Mucosa of rectum (tissue), 2 donors: ENCODE results near the gene SYT15.

Source experiments
- H3K27ac ChIP-seq, 2 donors: one replicate each; pipeline ENCODE4 v1.7.0; 2013; ENCODE audit warnings: inconsistent platforms in 2 of 2, low read depth in 2 of 2, low read length in 2 of 2
- H3K27me3 ChIP-seq, 2 donors: one replicate each; pipeline ENCODE4 v1.7.0; 2013; ENCODE audit warnings: low read length in 2 of 2; ENCODE audit not compliant: control insufficient read depth in 2 of 2, insufficient read depth in 2 of 2
- H3K36me3 ChIP-seq, 2 donors: one replicate each; pipeline ENCODE4 v1.7.0; 2013; ENCODE audit warnings: low read length in 2 of 2; ENCODE audit not compliant: control insufficient read depth in 2 of 2, insufficient read depth in 2 of 2
- H3K4me1 ChIP-seq, 2 donors: one replicate each; pipeline ENCODE4 v1.7.0; 2013; ENCODE audit warnings: low read length in 2 of 2, mild to moderate bottlenecking in 1 of 2; ENCODE audit not compliant: control insufficient read depth in 2 of 2, insufficient read depth in 2 of 2
- H3K4me3 ChIP-seq, 2 donors: one replicate each; pipeline ENCODE4 v1.7.0; 2013; ENCODE audit warnings: low read length in 2 of 2
- H3K9ac ChIP-seq, 2 donors: one replicate each; pipeline ENCODE4 v1.7.0; 2013; ENCODE audit warnings: low read length in 2 of 2, low read depth in 1 of 2, mild to moderate bottlenecking in 1 of 2
- H3K9me3 ChIP-seq, 2 donors: one replicate each; pipeline ENCODE4 v1.7.0; 2013; ENCODE audit warnings: low read length in 2 of 2; ENCODE audit not compliant: control insufficient read depth in 2 of 2
- donor health status: healthy.
- donor health status: Normal muscosa, but diverticular disease.

Gene SYT15

DNA sequence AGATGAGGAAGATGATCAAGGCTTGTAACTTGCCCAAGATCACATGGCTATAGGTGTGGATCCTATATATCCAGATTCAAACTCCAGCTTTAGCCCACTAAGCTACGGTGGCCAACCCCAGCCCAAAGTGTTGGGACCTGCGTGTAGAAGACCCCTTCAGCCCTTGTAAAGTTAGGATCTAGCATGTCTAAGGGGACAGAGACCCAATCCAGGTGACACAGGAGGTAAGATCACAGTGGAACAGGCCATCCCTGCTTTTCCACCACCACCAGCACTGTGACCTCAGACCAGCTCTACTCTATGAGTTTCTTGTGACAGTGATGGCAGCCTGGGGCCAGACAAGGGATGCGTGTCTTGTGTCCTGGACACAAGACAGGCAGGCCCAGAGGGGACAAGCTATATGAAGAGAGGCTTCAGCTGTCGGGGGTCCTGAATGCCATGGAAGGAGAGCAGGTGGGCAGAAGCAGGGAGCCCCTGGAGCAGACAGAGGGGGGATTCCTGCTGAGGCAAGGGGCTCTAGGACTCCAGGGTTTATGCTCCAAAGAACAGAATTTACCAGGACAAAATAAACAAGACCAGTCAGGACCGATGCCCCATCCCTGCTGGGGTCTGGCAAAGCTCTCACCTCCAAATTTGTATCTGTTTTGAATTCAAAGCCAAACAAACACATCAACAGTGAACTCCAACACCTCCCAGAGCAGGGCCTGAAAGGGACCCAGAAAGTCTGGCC is 32.9 kb upstream of the SYT15 start:
- no peak overlapping the region for H3K4me3 ChIP-seq
- no peaks in the 10 kb centered on the region for H3K27me3 ChIP-seq
- no peak overlapping the region for H3K27ac ChIP-seq
- peaks cover 0 to 7% of the 10 kb centered on the region in 2 donors for H3K36me3 ChIP-seq
- no peaks in the 10 kb centered on the region for H3K9me3 ChIP-seq
- no peak overlapping the region for H3K9ac ChIP-seq
- peaks cover 0 to 11% of the 10 kb centered on the region in 2 donors for H3K4me1 ChIP-seq

DNA sequence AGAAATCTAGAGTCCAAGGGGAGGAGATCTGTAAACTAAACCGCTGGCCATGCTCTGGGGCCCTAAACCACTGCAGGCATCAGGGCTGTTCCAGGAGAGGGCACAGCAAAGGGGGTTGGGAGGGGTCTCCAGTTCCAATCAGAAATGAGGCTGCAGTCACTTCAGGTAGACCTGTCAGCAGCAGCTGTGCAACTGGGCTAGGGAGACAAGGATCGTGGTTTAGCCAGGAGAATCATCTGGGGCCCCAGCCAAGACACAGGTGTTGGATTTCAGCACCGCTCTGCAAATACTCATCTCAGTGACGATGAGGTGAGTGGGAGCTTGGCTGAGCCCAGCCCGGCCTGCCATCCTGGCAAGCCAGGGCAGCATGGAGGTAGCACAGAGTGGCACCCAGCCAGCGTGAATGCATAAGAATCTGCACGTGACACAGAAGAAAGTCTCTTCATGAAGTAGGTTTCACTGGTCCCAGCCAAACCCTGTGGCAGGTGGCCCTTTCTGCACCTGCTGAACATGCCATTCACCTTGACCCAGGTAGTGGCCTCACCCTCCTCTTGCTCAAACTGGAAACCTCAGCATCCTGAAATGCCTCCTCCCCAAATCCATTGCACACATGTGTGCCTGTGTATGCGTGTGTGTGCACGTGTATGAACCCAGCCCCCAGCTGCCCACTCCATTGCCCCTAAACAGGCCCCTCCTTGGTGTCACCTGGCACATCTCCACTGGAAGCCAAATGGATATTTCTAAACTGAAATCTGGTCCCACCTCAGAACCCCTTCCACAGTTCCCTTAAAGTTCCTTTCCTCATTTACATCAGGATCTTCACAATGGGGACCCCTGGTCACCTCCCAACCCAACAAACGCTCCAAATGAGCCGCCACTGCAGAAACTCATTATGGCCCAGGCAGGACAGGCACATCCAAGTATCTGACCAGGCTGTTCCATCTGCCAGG is 32.1 kb upstream of the SYT15 start:
- Histone ChIP-seq H3K4me3 (no peak overlapping the region), H3K9me3 (no peaks in the 10 kb centered on the region), H3K27ac (no peak overlapping the region), H3K9ac (no peak overlapping the region), H3K4me1 (peaks cover 0 to 12% of the 10 kb centered on the region in 2 donors), H3K36me3 (peaks cover 0 to 11% of the 10 kb centered on the region in 2 donors), H3K27me3 (no peaks in the 10 kb centered on the region)

DNA sequence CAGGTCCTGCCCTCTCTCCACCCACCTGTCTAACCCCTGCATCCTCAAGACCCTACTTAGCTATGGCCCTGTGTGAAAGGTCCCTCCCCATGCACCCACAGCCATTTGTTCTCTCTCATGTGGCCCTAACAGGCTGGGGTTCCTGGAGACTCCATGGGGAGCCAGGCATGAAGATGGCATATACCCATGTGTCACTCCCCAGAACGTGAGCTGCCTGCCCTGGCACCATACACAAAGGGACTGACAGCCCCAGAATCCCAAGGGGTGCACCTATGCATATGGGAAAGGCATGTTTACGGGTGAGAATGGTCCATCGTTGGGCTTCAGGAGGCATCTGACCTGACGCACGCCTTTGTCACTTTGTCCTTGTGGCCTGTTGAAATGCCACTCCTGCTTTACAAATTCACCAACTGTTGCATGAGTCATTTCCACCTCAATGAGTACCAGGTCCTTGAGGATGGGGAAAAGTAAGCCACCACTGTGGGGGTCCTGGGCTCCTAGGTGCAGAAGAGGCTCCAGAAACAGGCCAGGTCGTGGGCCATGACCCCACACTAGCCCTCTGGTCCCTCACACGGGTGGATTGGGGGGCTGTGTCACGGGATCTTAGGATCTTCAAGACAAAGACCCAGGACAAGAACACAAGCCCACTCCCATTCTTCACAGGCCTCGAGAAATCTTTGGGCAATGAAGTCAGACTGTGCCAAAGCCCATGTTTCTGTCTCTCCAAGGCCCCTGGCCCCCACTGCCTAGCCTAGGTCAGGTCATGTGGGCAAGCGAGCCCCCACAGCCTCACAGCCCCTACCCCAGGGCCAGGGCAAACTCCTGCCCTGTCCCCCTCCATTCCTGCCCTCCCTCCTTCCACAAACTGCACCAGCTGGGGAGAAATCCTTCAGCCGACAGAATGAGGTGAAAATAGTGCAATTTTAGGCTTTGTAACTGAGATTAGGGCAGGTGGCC is 31.1 kb upstream of the SYT15 start:
- H3K27ac ChIP-seq = no peak overlapping the region
- H3K4me1 ChIP-seq = peaks cover 0 to 22% of the 10 kb centered on the region in 2 donors
- no peaks in the 10 kb centered on the region for H3K9me3 ChIP-seq
- H3K9ac ChIP-seq = no peak overlapping the region
- no peaks in the 10 kb centered on the region for H3K27me3 ChIP-seq
- H3K4me3 ChIP-seq = no peak overlapping the region
- H3K36me3 ChIP-seq = peaks cover 0 to 11% of the 10 kb centered on the region in 2 donors

DNA sequence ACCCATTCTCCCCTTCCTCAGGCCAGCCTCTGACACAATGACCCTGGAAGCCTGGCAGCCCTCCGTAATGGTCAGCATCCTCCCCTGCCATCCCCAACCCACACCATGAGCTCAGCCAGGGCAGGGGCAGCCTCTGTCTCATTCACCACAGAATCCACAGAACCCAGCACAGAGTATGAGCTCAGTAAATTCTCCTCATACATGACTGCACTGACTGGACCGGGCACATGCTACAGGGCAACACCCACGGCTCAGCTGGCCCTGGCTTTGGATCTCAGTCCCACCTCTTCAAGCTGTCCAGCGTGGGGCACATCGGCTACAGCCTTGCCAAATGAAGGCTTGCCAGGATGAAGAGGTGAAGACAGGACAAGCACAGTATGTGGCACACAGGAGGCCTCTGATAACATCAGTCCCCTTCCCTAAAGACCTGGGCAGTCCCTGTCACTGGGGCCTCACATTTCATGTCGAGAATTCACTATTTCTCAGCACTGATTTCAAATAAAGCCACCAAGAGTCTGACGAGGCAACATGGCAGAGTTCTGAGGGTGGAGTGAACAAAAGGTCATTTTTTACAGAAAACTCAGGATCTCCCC is 30.3 kb upstream of the SYT15 start:
- H3K27me3 ChIP-seq = no peaks in the 10 kb centered on the region
- H3K36me3 ChIP-seq = peaks cover 0 to 11% of the 10 kb centered on the region in 2 donors
- H3K9me3 ChIP-seq = no peaks in the 10 kb centered on the region
- no peak overlapping the region for H3K27ac ChIP-seq
- H3K4me3 ChIP-seq = no peak overlapping the region
- no peak overlapping the region for H3K9ac ChIP-seq
- peaks cover 0 to 29% of the 10 kb centered on the region in 2 donors for H3K4me1 ChIP-seq

DNA sequence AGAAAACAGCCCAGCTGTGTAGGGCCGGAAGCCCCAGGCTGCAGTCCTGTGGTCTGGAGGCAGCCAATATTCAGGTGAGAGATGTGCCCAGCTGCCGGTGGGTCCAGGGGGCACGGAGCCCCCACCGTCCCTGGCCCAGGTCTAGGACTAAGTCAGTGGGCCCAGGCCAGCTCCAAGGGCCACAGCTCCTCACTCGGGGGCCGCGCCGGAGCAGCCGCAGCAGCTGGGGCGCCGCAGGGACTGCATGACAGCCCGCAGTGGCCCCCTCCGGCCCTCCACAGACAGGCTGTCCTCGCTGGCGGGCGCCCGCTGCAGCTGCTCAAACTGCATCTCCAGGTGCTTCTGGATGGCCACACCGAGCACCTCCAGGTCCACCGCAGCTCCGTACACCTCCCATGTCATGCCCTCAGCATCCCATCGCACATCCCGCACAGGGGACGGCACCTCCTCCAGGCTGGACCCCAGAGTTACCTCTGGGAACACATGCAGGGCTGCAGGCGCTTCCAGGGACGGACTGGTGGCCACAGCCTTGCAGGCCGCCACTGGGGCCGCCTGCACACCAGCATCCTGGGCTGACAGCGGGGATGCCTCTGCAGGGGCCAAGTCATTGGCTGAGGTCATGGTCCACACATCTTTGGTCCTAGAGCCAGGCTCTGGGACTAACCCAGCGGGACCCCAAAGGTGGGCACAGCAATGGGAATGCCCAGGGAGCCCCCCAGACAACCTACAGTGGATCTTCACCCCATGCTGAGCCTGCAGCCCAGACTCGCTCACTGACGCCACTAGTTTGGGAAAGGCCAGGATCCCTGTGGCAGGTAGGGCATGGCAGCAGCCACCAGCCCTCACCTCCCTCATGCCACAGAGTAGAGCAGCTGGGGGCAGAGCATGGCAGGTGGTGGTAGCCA is 29.5 kb upstream of the SYT15 start:
- H3K9ac ChIP-seq = no peak overlapping the region
- no peak overlapping the region for H3K4me3 ChIP-seq
- H3K27me3 ChIP-seq = no peaks in the 10 kb centered on the region
- peaks cover 0 to 11% of the 10 kb centered on the region in 2 donors for H3K36me3 ChIP-seq
- H3K27ac ChIP-seq = no peak overlapping the region
- H3K4me1 ChIP-seq = peaks cover 0 to 29% of the 10 kb centered on the region in 2 donors
- H3K9me3 ChIP-seq = no peaks in the 10 kb centered on the region

DNA sequence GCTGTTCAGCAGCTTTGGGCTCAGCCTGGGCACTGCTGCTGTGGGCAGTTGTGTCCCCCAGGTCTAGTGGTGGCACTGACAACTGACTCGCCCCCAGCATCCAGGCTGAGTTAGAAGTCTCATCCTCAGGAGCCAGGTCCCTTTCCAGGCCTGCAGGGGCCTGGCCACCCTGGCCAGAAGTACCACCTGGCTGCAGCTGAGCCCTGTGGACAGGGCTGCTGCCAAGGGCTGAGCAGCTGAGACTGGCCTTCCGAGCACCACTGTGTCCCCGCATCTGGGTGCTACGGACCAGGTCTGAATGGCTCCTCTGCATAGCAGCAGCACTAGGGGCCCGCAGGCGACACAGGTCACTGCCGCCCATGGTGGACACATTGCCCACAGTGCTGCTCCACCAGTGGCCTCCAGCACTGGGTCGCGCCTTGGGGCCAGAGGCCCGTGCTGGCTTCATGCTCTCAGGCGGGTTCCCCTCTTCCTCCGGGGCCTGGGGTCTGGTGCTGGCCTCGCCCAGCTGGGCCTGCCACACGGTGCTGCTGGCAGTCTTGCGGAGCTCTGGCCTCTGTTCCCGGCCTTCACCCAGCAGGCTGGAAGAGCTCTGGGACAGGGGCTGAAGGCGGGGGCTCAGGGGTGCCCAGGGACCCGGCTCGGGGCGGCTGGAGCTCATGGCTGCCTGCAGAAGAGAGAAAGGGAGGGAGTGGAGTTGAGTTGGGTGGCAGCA is 28.7 kb upstream of the SYT15 start:
- Histone ChIP-seq H3K36me3 (peaks cover 0 to 11% of the 10 kb centered on the region in 2 donors), H3K4me1 (peaks cover 0 to 23% of the 10 kb centered on the region in 2 donors), H3K4me3 (no peak overlapping the region), H3K27ac (no peak overlapping the region), H3K9me3 (no peaks in the 10 kb centered on the region), H3K9ac (no peak overlapping the region), H3K27me3 (no peaks in the 10 kb centered on the region)

DNA sequence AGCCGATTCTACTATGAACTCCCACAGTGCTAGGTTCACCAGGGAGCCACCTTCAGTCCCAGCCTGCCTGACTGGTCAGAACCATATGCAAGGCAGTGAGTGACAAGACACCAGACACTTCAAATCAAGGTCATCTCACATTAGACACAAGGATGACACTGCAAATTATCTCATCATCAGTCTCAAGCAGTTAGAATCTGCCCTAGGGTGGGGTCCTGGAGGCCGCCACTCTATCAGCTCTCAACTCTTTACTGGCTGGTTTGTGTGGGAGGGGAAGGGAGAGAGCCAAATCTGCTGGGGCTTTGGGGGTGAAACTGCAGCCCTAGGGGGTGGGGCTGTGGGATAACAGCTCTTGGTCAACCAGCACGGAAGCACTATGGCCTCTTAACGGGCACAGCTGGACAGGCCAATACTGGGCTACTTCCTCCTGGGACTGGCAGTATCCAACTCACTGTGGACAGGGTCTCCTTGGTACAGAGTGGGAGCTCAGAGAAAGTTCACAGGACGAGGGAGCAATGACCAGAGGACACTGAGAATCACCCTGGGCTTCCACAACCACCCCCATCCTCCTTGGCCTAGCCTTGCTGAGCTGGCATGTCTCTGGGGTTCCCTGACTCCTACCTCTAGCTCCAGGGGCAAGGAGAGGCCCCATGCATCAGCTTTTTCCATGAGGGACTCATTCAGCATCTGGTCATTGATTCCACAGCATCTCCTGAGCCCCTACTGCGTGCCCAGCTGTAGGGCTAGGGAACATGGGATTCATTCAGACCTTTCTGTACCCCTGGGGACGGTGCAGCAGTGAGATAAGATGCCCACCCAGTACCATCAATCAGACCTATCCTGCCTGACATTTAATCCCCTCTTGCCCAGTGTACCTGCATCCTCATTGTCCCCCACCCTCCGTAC is 27.9 kb upstream of the SYT15 start:
- H3K4me1 ChIP-seq = peaks cover 0 to 26% of the 10 kb centered on the region in 2 donors
- no peak overlapping the region for H3K4me3 ChIP-seq
- H3K27me3 ChIP-seq = no peaks in the 10 kb centered on the region
- H3K9ac ChIP-seq = no peak overlapping the region
- no peaks in the 10 kb centered on the region for H3K9me3 ChIP-seq
- H3K27ac ChIP-seq = no peak overlapping the region
- H3K36me3 ChIP-seq = peaks cover 0 to 11% of the 10 kb centered on the region in 2 donors
